Spleen (tissue), 11 donors: Measurements from ENCODE around the gene COBL. TPM values are rescaled to one million over a fixed set of nuclear protein-coding genes. Genes with fewer than 3 reads are reported as not detected.
"Not testable (repeated sequence)": the region's sequence is repeated elsewhere in the genome, so short reads cannot be mapped to it uniquely, and the experiment has no call there.

Source experiments
- DNase-seq: peaks from one replicate; pipeline ENCODE4 v3.0.0-alpha.2; 2020
- H3K27ac ChIP-seq, 8 donors: fragments of 200-600 bp; sonication (generic) in 7 of 8; 1 replicate in 4 of 8; 2 replicates in 4 of 8; pipeline versions ENCODE4 v1.5.0 to v1.8.0; 2016 to 2021; ENCODE audit warnings: inconsistent platforms in 4 of 8, mild to moderate bottlenecking in 4 of 8, moderate library complexity in 1 of 8
- H3K27me3 ChIP-seq, 7 donors: fragments of 200-600 bp; sonication (generic) in 6 of 7; replicated peaks in 1 of 7; 1 replicate in 4 of 7; 2 replicates in 3 of 7; pipeline versions ENCODE4 v1.5.0 to v1.8.0; 2016 to 2021; ENCODE audit warnings: inconsistent platforms in 3 of 7, mild to moderate bottlenecking in 1 of 7
- H3K36me3 ChIP-seq, 6 donors: fragments of 200-600 bp; sonication (generic) in 5 of 6; 1 replicate in 4 of 6; 2 replicates in 2 of 6; pipeline versions ENCODE4 v1.5.0 to v1.8.0; 2016 to 2021; ENCODE audit warnings: inconsistent platforms in 2 of 6
- H3K4me1 ChIP-seq, 6 donors: fragments of 200-600 bp; sonication (generic) in 5 of 6; 1 replicate in 3 of 6; 2 replicates in 3 of 6; pipeline versions ENCODE4 v1.5.0 to v1.8.0; 2016 to 2021; ENCODE audit warnings: inconsistent platforms in 3 of 6
- H3K4me3 ChIP-seq, 8 donors: fragments of 200-600 bp; sonication (generic) in 7 of 8; 1 replicate in 4 of 8; 2 replicates in 4 of 8; pipeline versions ENCODE4 v1.5.0 to v1.8.0; 2016 to 2021; ENCODE audit warnings: inconsistent platforms in 4 of 8, mild to moderate bottlenecking in 4 of 8, moderate library complexity in 2 of 8
- H3K9me3 ChIP-seq, 8 donors: fragments of 200-600 bp; sonication (generic) in 7 of 8; 1 replicate in 4 of 8; 2 replicates in 4 of 8; pipeline versions ENCODE4 v1.5.0 to v1.8.0; 2016 to 2021; ENCODE audit warnings: inconsistent platforms in 4 of 8
- POLR2A ChIP-seq, 3 donors: fragments of 450-650 bp; IDR thresholded peaks; one replicate each; pipeline ENCODE4 v1.5.1; 2017; ENCODE audit warnings: antibody characterized with exemption in 3 of 3, mild to moderate bottlenecking in 1 of 3
- POLR2AphosphoS5 ChIP-seq, 3 donors: sonication (generic); formaldehyde crosslinking; IDR thresholded peaks; one replicate each; pipeline ENCODE4 v1.5.1; 2017; ENCODE audit warnings: antibody characterized with exemption in 3 of 3
- WGBS, 5 donors: extraction: QIAGEN DNeasy Blood & Tissue Kit in 3 of 5; methylation state at CpG; one replicate each; pipeline versions ENCODE4 v1.1.5 to v1.1.7; 2013 to 2018; 5-methylcytosine and 5-hydroxymethylcytosine counted together
- intact Hi-C: fragments of 100-400 bp; cut with DNase I; formaldehyde crosslinking; loops from one replicate; pipeline ENCODE4 v1.15.0; 2023; ENCODE audit warnings: low total_unique reads
- polyA plus RNA-seq, 3 donors: library from polyadenylated mRNA; stranded (reverse); fragments of 200-250 nt; gene quantifications; one replicate each; pipeline ENCODE4 v1.2.1, GENCODE V29; 2013
- total RNA-seq, 7 donors: library from RNA; depleted of rRNA in 3 of 7; stranded (reverse); fragments of >200 nt in 3 of 7; fragmentation: NEBNext Ultra II Directional in 4 of 7; extraction: Animal tissue kit (Norgen Biotek cat#: 25700) in 4 of 7; gene quantifications; one replicate each; pipeline versions ENCODE4 v1.1.0 to v1.2.1, GENCODE V29; 2016 to 2021
- TF ChIP-seq, protein P1 (sequence below), 11 experiments: fragments of 200-600 bp in 7 of 11; fragments of 450-650 bp in 4 of 11; sonication (generic) in 4 of 11; IDR thresholded peaks in 8 of 11; conservative IDR thresholded peaks in 3 of 11; 1 replicate in 7 of 11; 2 replicates in 4 of 11; pipeline versions ENCODE4 v1.4.0 to v1.8.0; 2016 to 2021; ENCODE audit warnings: antibody characterized with exemption in 11 of 11, inconsistent platforms in 4 of 11, mild to moderate bottlenecking in 1 of 11
- donor health status: healthy with polysubstance abuse.
- donor health status: DM: no; HTN: no; CAD: no; lungs with moderate emphysema.
- donor health status: DM: no; HTN: no; CAD: no.
- donor health status: Bipolar disorder and iron deficiency.
- donor health status: healthy.
- donor health status: DM: no; HTN: no; CAD: no.
- donor health status: DM: yes; HTN: yes; CAD: no.

COBL gene
- total and polyA plus RNA-seq, 10 donors = 0.09 to 0.80 (median 0.57) TPM; not detected in 1

DNA sequence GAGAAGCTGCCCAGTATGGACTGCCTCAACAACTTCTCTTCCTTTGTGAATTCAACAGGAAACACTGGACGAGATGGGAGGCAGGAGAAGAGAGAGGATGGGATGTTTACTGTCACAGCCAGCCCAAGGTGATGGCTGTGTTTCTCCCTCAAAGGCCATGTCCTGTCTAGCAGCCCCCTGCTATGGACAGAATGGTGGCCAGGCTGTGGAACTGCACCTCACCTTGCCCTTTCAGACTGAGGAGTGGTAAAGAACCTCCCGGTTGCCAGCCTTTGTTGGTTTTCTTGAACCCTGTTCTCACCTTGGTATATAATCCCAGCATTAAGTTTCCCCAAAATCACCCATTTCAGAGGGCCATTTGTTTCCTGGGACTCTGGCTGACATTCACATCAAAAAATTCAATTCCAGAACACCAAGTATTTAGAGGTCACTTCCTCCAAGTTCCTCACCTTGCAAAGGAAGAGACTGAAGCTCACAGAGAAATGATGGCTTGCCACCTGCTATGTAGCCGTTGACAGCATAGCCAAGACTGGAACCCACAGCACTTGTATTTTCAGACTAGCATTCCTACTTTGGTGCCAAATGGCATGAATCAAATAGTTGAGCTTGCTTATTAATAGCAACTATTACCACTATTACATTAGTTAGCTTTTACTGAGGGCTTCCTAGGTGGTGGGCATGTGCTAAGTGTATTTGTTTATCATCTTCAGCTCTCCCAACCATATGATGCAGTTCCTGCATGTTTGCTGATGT lies 309.9 kb downstream of the COBL start:
- Histone ChIP-seq H3K4me1 (no peaks in the 10 kb centered on the region), H3K27ac (no peak overlapping the region), H3K36me3 (no peaks in the 10 kb centered on the region), H3K9me3 (no peaks in the 10 kb centered on the region), H3K27me3 (no peaks in the 10 kb centered on the region), H3K4me3 (no peak overlapping the region)
- DNase-seq = no peak
- intact Hi-C loops = no loop called here
- WGBS, 5 donors = 69 to 90% (median 76%) methylated on average over 3 of the region's 3 CpGs
- TF ChIP-seq POLR2AphosphoS5 (IDR thresholded peaks at IDR 0.05) = no peak
- TF ChIP-seq, protein P1, sequence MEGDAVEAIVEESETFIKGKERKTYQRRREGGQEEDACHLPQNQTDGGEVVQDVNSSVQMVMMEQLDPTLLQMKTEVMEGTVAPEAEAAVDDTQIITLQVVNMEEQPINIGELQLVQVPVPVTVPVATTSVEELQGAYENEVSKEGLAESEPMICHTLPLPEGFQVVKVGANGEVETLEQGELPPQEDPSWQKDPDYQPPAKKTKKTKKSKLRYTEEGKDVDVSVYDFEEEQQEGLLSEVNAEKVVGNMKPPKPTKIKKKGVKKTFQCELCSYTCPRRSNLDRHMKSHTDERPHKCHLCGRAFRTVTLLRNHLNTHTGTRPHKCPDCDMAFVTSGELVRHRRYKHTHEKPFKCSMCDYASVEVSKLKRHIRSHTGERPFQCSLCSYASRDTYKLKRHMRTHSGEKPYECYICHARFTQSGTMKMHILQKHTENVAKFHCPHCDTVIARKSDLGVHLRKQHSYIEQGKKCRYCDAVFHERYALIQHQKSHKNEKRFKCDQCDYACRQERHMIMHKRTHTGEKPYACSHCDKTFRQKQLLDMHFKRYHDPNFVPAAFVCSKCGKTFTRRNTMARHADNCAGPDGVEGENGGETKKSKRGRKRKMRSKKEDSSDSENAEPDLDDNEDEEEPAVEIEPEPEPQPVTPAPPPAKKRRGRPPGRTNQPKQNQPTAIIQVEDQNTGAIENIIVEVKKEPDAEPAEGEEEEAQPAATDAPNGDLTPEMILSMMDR (IDR thresholded peaks at IDR 0.05 in 8 of 11, conservative IDR thresholded peaks at IDR 0.05 in 3 of 11) = no peak
- no peak for TF ChIP-seq POLR2A (IDR thresholded peaks at IDR 0.05)

DNA sequence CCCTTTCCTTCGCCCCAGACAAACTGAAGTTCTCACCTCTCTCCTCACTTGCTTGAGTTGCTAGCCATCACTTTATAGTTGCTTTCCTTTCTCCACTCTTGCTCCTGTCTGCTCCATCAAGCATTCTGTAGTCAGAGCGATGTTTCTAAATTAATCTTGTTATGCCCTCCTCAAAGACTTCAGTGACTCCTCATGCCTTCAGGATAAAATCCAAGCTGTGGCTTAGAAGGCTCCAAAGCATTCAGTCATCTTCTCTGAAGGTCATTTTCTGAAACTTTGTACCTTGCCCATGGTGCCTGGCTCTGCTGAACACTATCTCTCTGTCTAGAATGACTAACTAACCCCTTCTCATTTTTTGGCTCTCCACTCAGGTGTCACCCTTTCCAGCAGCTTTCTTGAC lies 311.5 kb downstream of the COBL start:
- no peaks in the 10 kb centered on the region for H3K36me3 ChIP-seq
- TF ChIP-seq POLR2A (IDR thresholded peaks at IDR 0.05) (no peak), POLR2AphosphoS5 (IDR thresholded peaks at IDR 0.05) (no peak)
- TF ChIP-seq, protein P1 (IDR thresholded peaks at IDR 0.05 in 8 of 11, conservative IDR thresholded peaks at IDR 0.05 in 3 of 11) = no peak
- H3K27me3 ChIP-seq = no peaks in the 10 kb centered on the region
- no peak overlapping the region for H3K4me3 ChIP-seq
- H3K27ac ChIP-seq = no peak overlapping the region
- intact Hi-C loops = no loop called here
- H3K9me3 ChIP-seq = peaks cover 0 to 12% (median 0%) of the 10 kb centered on the region in 8 donors
- H3K4me1 ChIP-seq = no peaks in the 10 kb centered on the region
- 85 to 97% (median 91%) methylated on average over 2 of the region's 2 CpGs for WGBS, 5 donors
- no peak for DNase-seq

DNA sequence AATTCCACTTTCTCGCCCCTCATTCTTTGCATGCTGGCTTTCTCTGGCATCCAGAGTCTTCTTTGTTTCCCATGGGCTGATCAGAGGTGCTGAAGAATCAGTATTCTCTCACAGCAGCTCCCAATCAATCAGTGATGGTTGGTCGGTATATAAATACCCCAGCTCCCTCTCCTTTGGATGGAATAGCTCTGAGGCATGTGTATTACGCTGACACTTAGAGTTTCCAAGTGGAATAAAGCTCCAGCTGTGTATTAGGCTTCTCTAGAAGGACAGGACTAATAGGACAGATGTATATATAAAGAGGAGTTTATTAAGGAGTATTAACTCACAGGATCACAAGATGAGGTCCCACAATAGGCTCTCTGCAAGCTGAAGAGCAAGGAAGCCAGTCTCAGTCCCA lies 315.7 kb downstream of the COBL start:
- 47 to 63% (median 56%) methylated on average over 3 of the region's 3 CpGs for WGBS, 5 donors
- TF ChIP-seq, protein P1 (IDR thresholded peaks at IDR 0.05 in 8 of 11, conservative IDR thresholded peaks at IDR 0.05 in 3 of 11) = no peak
- TF ChIP-seq POLR2AphosphoS5 (IDR thresholded peaks at IDR 0.05) (no peak), POLR2A (IDR thresholded peaks at IDR 0.05) (no peak)
- DNase-seq = no peak

DNA sequence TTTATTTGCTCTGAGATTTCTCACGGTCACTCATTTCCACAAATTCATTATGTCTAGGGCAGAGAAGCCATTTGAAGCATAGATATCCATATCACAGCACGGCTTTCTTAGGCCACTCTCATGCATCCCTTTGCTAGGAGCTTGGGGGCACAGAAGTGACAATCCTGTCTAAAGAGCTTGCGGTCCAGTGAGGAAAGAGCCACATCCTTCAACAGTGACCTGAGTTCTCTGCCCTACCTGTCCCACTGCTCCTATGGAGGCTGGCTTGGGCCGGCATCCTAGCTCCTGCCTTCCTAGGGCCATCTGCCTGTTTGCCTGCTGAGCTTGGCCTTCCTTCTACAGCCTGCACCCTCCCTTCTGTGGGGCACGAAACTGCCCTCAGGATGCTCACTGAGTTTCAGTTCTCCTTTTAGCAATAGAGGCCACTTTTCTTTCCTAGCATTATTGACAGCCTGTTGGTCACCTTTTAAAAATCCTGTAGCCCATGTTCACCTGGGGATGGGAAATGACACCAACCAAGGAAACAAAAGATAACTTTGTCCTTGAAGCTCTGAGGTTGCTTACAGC lies 321.8 kb downstream of the COBL start:
- H3K36me3 ChIP-seq = no peaks in the 10 kb centered on the region
- DNase-seq = no peak
- no peaks in the 10 kb centered on the region for H3K4me1 ChIP-seq
- no peak overlapping the region for H3K4me3 ChIP-seq
- intact Hi-C loops = no loop called here
- TF ChIP-seq, protein P1 (IDR thresholded peaks at IDR 0.05 in 8 of 11, conservative IDR thresholded peaks at IDR 0.05 in 3 of 11) = no peak
- no peak for TF ChIP-seq POLR2AphosphoS5 (IDR thresholded peaks at IDR 0.05)
- TF ChIP-seq POLR2A (IDR thresholded peaks at IDR 0.05) = no peak
- peaks cover 0 to 14% (median 0%) of the 10 kb centered on the region in 8 donors for H3K9me3 ChIP-seq
- no peaks in the 10 kb centered on the region for H3K27me3 ChIP-seq
- no peak overlapping the region for H3K27ac ChIP-seq
- WGBS, 5 donors = 74 to 82% (median 81%) methylated on average over 4 to 5 of the region's 5 CpGs

More for the DNA sequence above, 315.7 kb downstream of the COBL start:
- intact Hi-C loops = no loop called here
- H3K27me3 ChIP-seq = no peaks in the 10 kb centered on the region
- H3K27ac ChIP-seq = no peak overlapping the region
- peaks cover 0 to 24% (median 2%) of the 10 kb centered on the region in 8 donors for H3K9me3 ChIP-seq
- no peak overlapping the region for H3K4me3 ChIP-seq
- H3K4me1 ChIP-seq = no peaks in the 10 kb centered on the region
- no peaks in the 10 kb centered on the region for H3K36me3 ChIP-seq

DNA sequence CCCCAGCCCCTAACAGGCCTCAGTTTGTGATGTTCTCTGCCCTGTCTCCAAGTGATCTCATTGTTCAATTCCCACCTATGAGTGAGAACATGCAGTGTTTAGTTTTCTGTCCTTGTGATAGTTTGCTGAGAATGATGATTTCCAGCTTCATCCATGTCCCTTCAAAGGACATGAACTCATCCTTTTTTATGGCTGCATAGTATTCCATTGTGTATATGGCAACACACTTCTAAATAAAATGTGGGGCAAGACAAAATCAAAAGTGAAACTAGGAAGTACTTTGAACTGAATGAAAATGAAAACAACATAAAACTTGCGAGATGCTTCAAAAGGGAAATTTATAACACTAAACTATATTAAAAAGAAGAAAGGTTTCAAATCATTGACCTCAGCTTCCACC lies 326.4 kb downstream of the COBL start:
- H3K4me3 ChIP-seq, H3K9me3 ChIP-seq, intact Hi-C loops, H3K27me3 ChIP-seq, H3K4me1 ChIP-seq, H3K27ac ChIP-seq, H3K36me3 ChIP-seq, DNase-seq: not testable (repeated sequence)
- 72 to 80% (median 74%) methylated on average over 1 of the region's 1 CpG for WGBS, 5 donors
